C4-2B (cell line): Measurements from ENCODE around the gene TMEM132D.

Source experiments
- ZFX ChIP-seq: fragments of 450-650 bp; IDR thresholded peaks from 2 replicates; pipeline ENCODE4 v1.6.1; 2017
- TF ChIP-seq, protein P1 (sequence below): fragments of 450-650 bp; conservative IDR thresholded peaks from 2 replicates; pipeline ENCODE4 v1.5.1; 2017; ENCODE audit warnings: mild to moderate bottlenecking

DNA sequence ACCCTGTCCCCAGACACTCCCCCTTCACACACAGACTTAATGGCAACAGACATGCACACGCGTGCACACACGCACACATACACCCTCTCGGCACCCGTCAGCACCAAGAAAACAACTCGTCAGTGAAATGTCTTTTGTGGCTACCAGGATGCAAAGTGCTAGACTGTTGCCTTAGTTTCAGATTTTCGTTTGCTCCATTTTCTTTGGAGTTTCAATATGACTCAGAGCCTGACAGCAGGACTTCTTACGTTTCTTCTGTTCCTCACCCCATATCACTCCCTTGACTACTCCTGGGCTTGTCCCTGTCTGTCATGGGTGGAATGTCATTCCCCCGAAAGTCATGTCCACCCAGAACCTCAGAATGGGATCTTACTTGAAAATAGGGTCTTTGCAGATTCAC is 867.7 kb downstream of the TMEM132D start:
- no peak for TF ChIP-seq ZFX
- TF ChIP-seq, protein P1, sequence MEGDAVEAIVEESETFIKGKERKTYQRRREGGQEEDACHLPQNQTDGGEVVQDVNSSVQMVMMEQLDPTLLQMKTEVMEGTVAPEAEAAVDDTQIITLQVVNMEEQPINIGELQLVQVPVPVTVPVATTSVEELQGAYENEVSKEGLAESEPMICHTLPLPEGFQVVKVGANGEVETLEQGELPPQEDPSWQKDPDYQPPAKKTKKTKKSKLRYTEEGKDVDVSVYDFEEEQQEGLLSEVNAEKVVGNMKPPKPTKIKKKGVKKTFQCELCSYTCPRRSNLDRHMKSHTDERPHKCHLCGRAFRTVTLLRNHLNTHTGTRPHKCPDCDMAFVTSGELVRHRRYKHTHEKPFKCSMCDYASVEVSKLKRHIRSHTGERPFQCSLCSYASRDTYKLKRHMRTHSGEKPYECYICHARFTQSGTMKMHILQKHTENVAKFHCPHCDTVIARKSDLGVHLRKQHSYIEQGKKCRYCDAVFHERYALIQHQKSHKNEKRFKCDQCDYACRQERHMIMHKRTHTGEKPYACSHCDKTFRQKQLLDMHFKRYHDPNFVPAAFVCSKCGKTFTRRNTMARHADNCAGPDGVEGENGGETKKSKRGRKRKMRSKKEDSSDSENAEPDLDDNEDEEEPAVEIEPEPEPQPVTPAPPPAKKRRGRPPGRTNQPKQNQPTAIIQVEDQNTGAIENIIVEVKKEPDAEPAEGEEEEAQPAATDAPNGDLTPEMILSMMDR = no peak
